Upper lobe of left lung (tissue), 6 donors: ENCODE data around the gene AACS. TPM values are rescaled to one million over a fixed set of nuclear protein-coding genes. Genes with fewer than 3 reads are reported as not detected.
A peak's percentile ranks its signal among the peaks of the same experiment; 100 is the strongest.
"Not testable (repeated sequence)": the region's sequence is repeated elsewhere in the genome, so short reads cannot be mapped to it uniquely, and the experiment has no call there.

Experiments used
- ATAC-seq, 2 donors: fragments of 200-7000 bp; cut with Tn5 transposase; one replicate each; pipeline ENCODE4 v1.9.1; 2022; ENCODE audit warnings: mild to moderate bottlenecking in 2 of 2, moderate library complexity in 2 of 2; ENCODE audit not compliant: low FRiP score in 2 of 2
- DNase-seq, 2 donors: peaks; one replicate each; pipeline ENCODE4 v3.0.0-alpha.2; 2019 to 2020
- H3K27ac ChIP-seq, 4 donors: fragments of 200-600 bp; sonication (generic); one replicate each; pipeline ENCODE4 v1.5.1; 2016 to 2019
- H3K27me3 ChIP-seq, 4 donors: fragments of 200-600 bp; sonication (generic); one replicate each; pipeline ENCODE4 v1.5.1; 2017 to 2019
- H3K36me3 ChIP-seq, 4 donors: fragments of 200-600 bp; sonication (generic); one replicate each; pipeline ENCODE4 v1.5.1; 2016 to 2019
- H3K4me1 ChIP-seq, 4 donors: fragments of 200-600 bp; sonication (generic); one replicate each; pipeline ENCODE4 v1.5.1; 2018 to 2019
- H3K4me3 ChIP-seq, 4 donors: fragments of 200-600 bp; sonication (generic); one replicate each; pipeline ENCODE4 v1.5.1; 2017 to 2019; ENCODE audit warnings: mild to moderate bottlenecking in 2 of 4, moderate library complexity in 1 of 4
- H3K9me3 ChIP-seq, 4 donors: fragments of 200-600 bp; sonication (generic); one replicate each; pipeline ENCODE4 v1.5.1; 2018 to 2019
- EP300 ChIP-seq, 4 donors: sonication (generic); formaldehyde crosslinking; IDR thresholded peaks; one replicate each; pipeline ENCODE4 v1.5.1; 2017; ENCODE audit warnings: antibody characterized with exemption in 4 of 4, control low read depth in 2 of 4
- POLR2A ChIP-seq, 4 donors: fragments of 450-650 bp; IDR thresholded peaks; one replicate each; pipeline ENCODE4 v1.5.1; 2016 to 2017; ENCODE audit warnings: antibody characterized with exemption in 4 of 4, mild to moderate bottlenecking in 2 of 4
- POLR2AphosphoS5 ChIP-seq, 2 donors: sonication (generic); formaldehyde crosslinking; IDR thresholded peaks; one replicate each; pipeline ENCODE4 v1.5.1; 2017; ENCODE audit warnings: antibody characterized with exemption in 2 of 2
- WGBS, 2 donors: methylation state at CpG; one replicate each; pipeline ENCODE4 v1.1.5; 2017 to 2018; 5-methylcytosine and 5-hydroxymethylcytosine counted together
- total RNA-seq, 6 donors: library from RNA; depleted of rRNA in 4 of 6; stranded (reverse); fragments of >200 nt in 4 of 6; gene quantifications; one replicate each; pipeline versions ENCODE4 v1.1.0 to v1.2.1, GENCODE V29; 2016 to 2021
- TF ChIP-seq, protein P1 (sequence below), 6 experiments: fragments of 450-650 bp in 4 of 6; fragments of 200-600 bp in 2 of 6; sonication (generic) in 2 of 6; IDR thresholded peaks; one replicate each; pipeline ENCODE4 v1.5.1; 2016 to 2019; ENCODE audit warnings: antibody characterized with exemption in 6 of 6
- donor health status: DM: no; HTN: no; CAD: no; lungs with moderate emphysema.
- donor health status: DM: no; HTN: yes; CAD: no; lungs with severe emphysema.

The AACS gene
- total RNA-seq, 6 donors from 2014 or later, result 14.7 to 28.6 (median 25.5) TPM

DNA sequence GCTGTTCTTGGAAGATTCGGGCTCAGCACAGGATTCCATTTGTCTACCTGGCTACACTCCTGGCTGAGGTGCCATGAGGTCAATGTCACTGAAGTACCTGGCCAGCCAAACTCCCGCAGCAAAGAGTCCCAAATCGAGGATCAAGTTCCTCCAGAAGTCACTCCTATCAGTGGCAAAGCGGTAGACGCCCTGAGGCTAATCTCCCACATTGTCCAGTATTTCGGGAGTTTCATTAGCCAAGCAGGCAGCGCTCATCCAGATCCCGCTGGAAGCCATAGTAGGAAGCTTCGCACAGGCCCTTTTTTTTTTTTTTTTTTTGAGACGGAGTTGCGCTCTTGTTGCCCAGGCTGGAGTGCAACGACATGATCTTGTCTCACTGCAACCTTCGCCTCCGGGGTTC lies 8.9 kb upstream of the AACS start:
- no peak overlapping the region for H3K4me3 ChIP-seq
- ATAC-seq (no peak), DNase-seq (no peak)
- H3K9me3 ChIP-seq, result no peaks in the 10 kb centered on the region
- H3K36me3 ChIP-seq, result no peaks in the 10 kb centered on the region
- no peaks in the 10 kb centered on the region for H3K4me1 ChIP-seq
- WGBS, 2 donors, result 88 to 91% methylated on average over 14 of the region's 14 CpGs
- no peak overlapping the region for H3K27ac ChIP-seq
- H3K27me3 ChIP-seq, result no peaks in the 10 kb centered on the region
- TF ChIP-seq, protein P1, sequence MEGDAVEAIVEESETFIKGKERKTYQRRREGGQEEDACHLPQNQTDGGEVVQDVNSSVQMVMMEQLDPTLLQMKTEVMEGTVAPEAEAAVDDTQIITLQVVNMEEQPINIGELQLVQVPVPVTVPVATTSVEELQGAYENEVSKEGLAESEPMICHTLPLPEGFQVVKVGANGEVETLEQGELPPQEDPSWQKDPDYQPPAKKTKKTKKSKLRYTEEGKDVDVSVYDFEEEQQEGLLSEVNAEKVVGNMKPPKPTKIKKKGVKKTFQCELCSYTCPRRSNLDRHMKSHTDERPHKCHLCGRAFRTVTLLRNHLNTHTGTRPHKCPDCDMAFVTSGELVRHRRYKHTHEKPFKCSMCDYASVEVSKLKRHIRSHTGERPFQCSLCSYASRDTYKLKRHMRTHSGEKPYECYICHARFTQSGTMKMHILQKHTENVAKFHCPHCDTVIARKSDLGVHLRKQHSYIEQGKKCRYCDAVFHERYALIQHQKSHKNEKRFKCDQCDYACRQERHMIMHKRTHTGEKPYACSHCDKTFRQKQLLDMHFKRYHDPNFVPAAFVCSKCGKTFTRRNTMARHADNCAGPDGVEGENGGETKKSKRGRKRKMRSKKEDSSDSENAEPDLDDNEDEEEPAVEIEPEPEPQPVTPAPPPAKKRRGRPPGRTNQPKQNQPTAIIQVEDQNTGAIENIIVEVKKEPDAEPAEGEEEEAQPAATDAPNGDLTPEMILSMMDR (IDR thresholded peaks at IDR 0.05), result no peak
- TF ChIP-seq POLR2AphosphoS5 (IDR thresholded peaks at IDR 0.05), result no peak
- no peak for TF ChIP-seq EP300 (IDR thresholded peaks at IDR 0.05)
- TF ChIP-seq POLR2A (IDR thresholded peaks at IDR 0.05), result no peak

DNA sequence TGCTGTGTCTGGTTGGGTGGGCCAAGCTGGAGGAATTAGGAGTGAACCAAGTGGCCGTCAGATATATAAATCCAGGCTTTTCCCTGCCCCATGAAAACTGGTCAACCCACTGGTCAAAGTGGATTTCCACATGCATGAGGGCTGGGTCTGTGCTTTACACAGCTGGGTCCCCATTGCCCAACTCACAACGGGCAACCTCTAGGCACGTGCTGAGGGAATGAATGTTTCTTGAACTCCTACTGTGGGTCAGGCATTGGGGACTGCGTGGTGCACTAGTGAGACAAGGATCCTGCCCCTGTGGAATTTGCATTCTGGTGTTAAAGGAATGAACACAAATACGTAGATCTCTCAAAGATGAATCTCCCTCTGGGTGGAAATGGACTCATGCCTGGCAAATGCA lies 7.5 kb upstream of the AACS start:
- H3K27me3 ChIP-seq, result no peaks in the 10 kb centered on the region
- WGBS, 2 donors, result 80 to 81% methylated on average over 5 of the region's 5 CpGs
- DNase-seq (no peak), ATAC-seq (no peak)
- no peak overlapping the region for H3K4me3 ChIP-seq
- TF ChIP-seq POLR2A (IDR thresholded peaks at IDR 0.05), result no peak
- no peaks in the 10 kb centered on the region for H3K36me3 ChIP-seq
- no peaks in the 10 kb centered on the region for H3K4me1 ChIP-seq
- no peaks in the 10 kb centered on the region for H3K9me3 ChIP-seq
- H3K27ac ChIP-seq, result no peak overlapping the region

DNA sequence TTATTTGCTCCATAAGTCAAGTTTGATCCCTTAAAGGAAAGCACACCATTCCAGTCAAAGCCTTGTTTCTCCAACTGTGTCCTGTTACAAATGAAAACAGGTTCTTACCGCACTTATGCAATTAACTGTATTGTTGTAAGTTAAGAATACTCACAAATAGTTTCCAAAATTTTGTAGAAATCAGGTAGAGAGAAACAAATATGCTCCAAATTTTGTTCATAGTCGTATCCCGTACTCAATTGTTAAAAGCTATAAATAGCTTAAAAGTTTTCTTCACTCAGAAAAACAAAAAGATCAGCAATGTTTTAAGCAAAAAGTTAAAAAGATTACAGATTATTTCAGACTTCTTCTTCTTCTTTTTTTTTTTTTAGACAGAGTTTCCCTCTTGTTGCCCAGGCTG lies 4.0 kb upstream of the AACS start:
- Histone ChIP-seq H3K27me3 (no peaks in the 10 kb centered on the region), H3K27ac (no peak overlapping the region), H3K4me1 (peaks cover 10 to 17% (median 14%) of the 10 kb centered on the region in 4 donors), H3K4me3 (no peak overlapping the region), H3K9me3 (no peaks in the 10 kb centered on the region), H3K36me3 (no peaks in the 10 kb centered on the region)
- 92 to 95% methylated on average over 3 of the region's 3 CpGs for WGBS, 2 donors
- TF ChIP-seq POLR2AphosphoS5 (IDR thresholded peaks at IDR 0.05) (no peak), EP300 (IDR thresholded peaks at IDR 0.05) (no peak), POLR2A (IDR thresholded peaks at IDR 0.05) (no peak)
- TF ChIP-seq, protein P1 (IDR thresholded peaks at IDR 0.05), result no peak
- no peak for ATAC-seq
- DNase-seq, result no peak

DNA sequence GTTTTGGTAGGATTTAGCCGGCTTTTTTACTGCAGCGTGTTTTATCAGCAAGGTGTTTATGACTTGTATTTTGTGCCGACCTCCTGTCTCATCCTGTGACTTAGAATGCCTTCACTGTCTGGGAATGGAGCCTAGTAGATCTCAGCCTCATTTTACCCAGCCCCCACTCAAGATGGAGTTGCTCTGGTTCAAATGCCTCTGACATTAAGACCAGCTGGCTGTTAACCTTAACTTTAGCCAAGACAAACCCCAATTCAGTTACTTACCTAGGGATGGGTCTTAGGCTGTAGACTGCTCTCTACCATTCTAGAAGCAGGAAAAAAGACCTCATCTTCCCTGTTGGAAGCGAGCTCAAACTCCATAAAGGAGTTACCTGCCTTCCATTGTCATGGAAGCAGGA lies 1.7 kb upstream of the AACS start:
- H3K4me1 ChIP-seq, result peaks cover 10 to 25% (median 16%) of the 10 kb centered on the region in 4 donors
- ATAC-seq, H3K27me3 ChIP-seq, H3K9me3 ChIP-seq, H3K27ac ChIP-seq, H3K4me3 ChIP-seq, DNase-seq, H3K36me3 ChIP-seq: not testable (repeated sequence)
- 88 to 89% methylated on average over 4 of the region's 4 CpGs for WGBS, 2 donors

DNA sequence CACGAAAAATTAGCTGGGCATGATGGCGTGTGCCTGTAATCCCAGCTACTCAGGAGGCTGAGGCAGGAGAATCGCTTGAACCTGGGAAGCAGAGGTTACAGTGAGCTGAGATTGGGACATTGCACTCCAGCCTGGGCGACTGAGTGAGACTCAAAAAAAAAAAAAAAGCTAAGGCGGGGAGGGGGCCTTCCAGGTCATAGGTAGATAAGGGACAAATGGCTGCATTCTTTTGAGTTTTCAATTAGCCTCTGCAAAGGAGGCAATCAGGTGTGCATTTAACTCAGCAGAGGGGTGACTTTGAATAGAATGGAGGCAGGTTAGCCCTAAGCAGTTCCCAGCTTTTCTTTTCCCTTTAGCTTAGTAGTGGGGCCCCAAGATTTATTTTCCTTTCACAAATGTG lies 743 bp upstream of the AACS start:
- H3K4me3 ChIP-seq, result peak overlapping the region in 3 of 4 donors; percentile 68 to 96 (median 88)
- TF ChIP-seq POLR2A (IDR thresholded peaks at IDR 0.05), result no peak
- TF ChIP-seq POLR2AphosphoS5 (IDR thresholded peaks at IDR 0.05), result no peak
- no peak for TF ChIP-seq EP300 (IDR thresholded peaks at IDR 0.05)
- TF ChIP-seq, protein P1 (IDR thresholded peaks at IDR 0.05), result no peak

DNA sequence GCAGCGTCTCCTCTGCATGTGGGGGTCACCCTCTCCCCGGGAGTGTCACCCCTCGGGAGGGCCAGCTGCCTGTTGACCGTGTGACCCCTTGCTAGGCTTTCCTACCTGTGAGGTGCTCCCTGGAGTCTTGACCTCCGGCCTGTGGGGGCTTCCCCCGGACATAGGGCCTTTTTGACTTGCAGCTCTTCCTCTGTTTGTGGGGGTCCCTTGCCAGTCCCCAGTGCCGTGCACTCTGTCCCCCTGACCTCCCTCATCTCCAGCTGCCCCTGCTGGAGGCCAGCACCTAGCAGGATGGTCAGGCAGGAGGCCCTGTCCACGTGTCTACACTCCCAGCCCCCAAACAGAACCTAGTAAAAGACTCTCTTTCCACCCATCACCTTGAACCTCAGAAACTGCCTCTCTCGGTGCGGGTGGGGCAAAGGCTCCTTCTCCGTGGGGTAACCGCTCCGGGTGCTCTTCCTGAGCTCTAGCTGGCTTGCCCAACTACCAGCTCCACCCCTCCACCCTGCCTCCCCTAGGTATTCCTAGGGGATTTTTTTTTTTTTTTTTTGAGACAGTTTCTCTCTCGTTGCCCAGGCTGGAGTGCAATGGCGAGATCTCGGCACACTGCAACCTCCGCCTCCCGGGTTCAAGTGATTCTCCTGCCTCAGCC lies 810 bp downstream of the AACS start:
- WGBS, 2 donors, result 52 to 56% methylated on average over 17 to 18 of the region's 18 CpGs
- Histone ChIP-seq H3K27me3 (no peaks in the 10 kb centered on the region), H3K9me3 (no peaks in the 10 kb centered on the region), H3K36me3 (no peaks in the 10 kb centered on the region), H3K4me3 (peak overlapping the region; percentile 68 to 96 (median 86)), H3K27ac (peak overlapping the region in 3 of 4 donors; percentile 32 to 82 (median 48)), H3K4me1 (peaks cover 10 to 25% (median 16%) of the 10 kb centered on the region in 4 donors)
- no peak for TF ChIP-seq EP300 (IDR thresholded peaks at IDR 0.05)
- no peak for ATAC-seq
- DNase-seq, result no peak

More for the DNA sequence above, 743 bp upstream of the AACS start:
- no peaks in the 10 kb centered on the region for H3K9me3 ChIP-seq
- no peaks in the 10 kb centered on the region for H3K27me3 ChIP-seq
- no peak for DNase-seq
- H3K36me3 ChIP-seq, result no peaks in the 10 kb centered on the region
- 46 to 58% methylated on average over 5 of the region's 5 CpGs for WGBS, 2 donors
- ATAC-seq, result no peak
- H3K27ac ChIP-seq, result no peak overlapping the region
- peaks cover 10 to 25% (median 16%) of the 10 kb centered on the region in 4 donors for H3K4me1 ChIP-seq
